HL-60 (cell line): ENCODE measurements around the gene TMEM87B.

Source experiments
- DNase-seq, 2 experiments: peaks; one replicate each; pipeline ENCODE4 v3.0.0-alpha.2; 2010 to 2020; ENCODE audit warnings: low read depth in 1 of 2, low spot score in 1 of 2
- H3K27ac ChIP-seq: fragments of 250-450 bp; sonication (Bioruptor Pico); replicated peaks from 2 replicates; pipeline ENCODE4 v1.5.1; 2020; ENCODE audit warnings: mild to moderate bottlenecking, moderate library complexity
- H3K27me3 ChIP-seq: fragments of 250-450 bp; sonication (Bioruptor Pico); 2 replicates; pipeline ENCODE4 v1.5.1; 2021; ENCODE audit warnings: mild to moderate bottlenecking, moderate library complexity; ENCODE audit not compliant: insufficient read depth, poor library complexity, severe bottlenecking
- H3K4me3 ChIP-seq: replicated peaks from 2 replicates; pipeline ENCODE4 v1.5.1; 2011; ENCODE audit warnings: mild to moderate bottlenecking, control low read depth, low read length; ENCODE audit not compliant: insufficient read depth
- CTCF ChIP-seq: IDR thresholded peaks from one replicate; pipeline ENCODE4 v1.5.1; 2011; ENCODE audit warnings: low read length, control low read depth, inconsistent platforms; ENCODE audit not compliant: insufficient read depth
- GABPA ChIP-seq: IDR thresholded peaks from 2 replicates; pipeline ENCODE4 v1.6.1; 2012; ENCODE audit warnings: low read depth
- POLR2AphosphoS5 ChIP-seq: IDR thresholded peaks from 2 replicates; pipeline ENCODE4 v1.6.1; 2012; ENCODE audit warnings: low read depth
- REST ChIP-seq: IDR thresholded peaks from 2 replicates; pipeline ENCODE4 v1.6.1; 2012; ENCODE audit warnings: low read depth; ENCODE audit not compliant: insufficient replicate concordance
- SPI1 ChIP-seq: IDR thresholded peaks from 2 replicates; pipeline ENCODE4 v1.6.1; 2012; ENCODE audit warnings: low read depth, mild to moderate bottlenecking, borderline replicate concordance

Gene TMEM87B

GRCh38 chr2:112140205-112140802, 85.2 kb downstream of the TMEM87B start:
- H3K27me3 ChIP-seq, result peaks cover 14% of the 10 kb centered on the region
- no peak for DNase-seq
- no peak for TF ChIP-seq POLR2AphosphoS5
- no peak for TF ChIP-seq CTCF
- no peak for TF ChIP-seq REST
- no peak for TF ChIP-seq SPI1
- no peak for TF ChIP-seq GABPA
- H3K4me3 ChIP-seq, result no peak overlapping the region
- H3K27ac ChIP-seq, result no peak overlapping the region

GRCh38 chr2:112140899-112141625, 86.0 kb downstream of the TMEM87B start:
- H3K4me3 ChIP-seq, result no peak overlapping the region
- H3K27me3 ChIP-seq, result peaks cover 14% of the 10 kb centered on the region
- H3K27ac ChIP-seq, result no peak overlapping the region
- DNase-seq, result no peak
- no peak for TF ChIP-seq REST
- no peak for TF ChIP-seq SPI1

- no peak for TF ChIP-seq REST
- TF ChIP-seq CTCF, result no peak
- TF ChIP-seq POLR2AphosphoS5, result no peak
- no peak for TF ChIP-seq GABPA
- TF ChIP-seq SPI1, result no peak
- DNase-seq, result no peak
- Histone ChIP-seq H3K27ac (no peak overlapping the region), H3K4me3 (no peak overlapping the region), H3K27me3 (peaks cover 14% of the 10 kb centered on the region)
These were observed 86.5 kb downstream of the TMEM87B start for GRCh38 chr2:112141626-112142007.
